WTC11 (cell line): ENCODE results near the gene ZGLP1. TPM values are rescaled to one million over a fixed set of nuclear protein-coding genes. Genes with fewer than 3 reads are reported as not detected.
A peak's percentile ranks its signal among the peaks of the same experiment; 100 is the strongest.

Experiments
- ATAC-seq: fragments of 200-7000 bp; cut with Tn5 transposase; 2 replicates; pipeline ENCODE4 v1.10.0; 2021; ENCODE audit warnings: mild to moderate bottlenecking, moderate library complexity
- CTCF ChIA-PET: fragments of 300-600 bp; sonication (Branson Sonifier 250); formaldehyde crosslinking; loops from one replicate; lab custom pipeline; 2021; ENCODE audit warnings: antibody characterized with exemption; lab: Charles Lee
- POLR2A ChIA-PET: fragments of 350-600 bp; sonication (Branson Sonifier 250); formaldehyde crosslinking; loops from one replicate; lab custom pipeline; 2021; ENCODE audit warnings: antibody characterized with exemption; lab: Charles Lee
- DNase-seq: peaks from one replicate; pipeline ENCODE4 v3.0.0; 2021; ENCODE audit warnings: low spot score
- H3K27ac Mint-ChIP-seq: 2 replicates; pipeline ENCODE4 v1.8.0; 2021; ENCODE audit warnings: mixed read lengths
- H3K27me3 Mint-ChIP-seq: 2 replicates; pipeline ENCODE4 v1.8.0; 2021; ENCODE audit warnings: low read depth, mild to moderate bottlenecking, moderate library complexity, mixed read lengths
- H3K36me3 Mint-ChIP-seq: 2 replicates; pipeline ENCODE4 v1.8.0; 2021; ENCODE audit warnings: mixed read lengths
- H3K4me1 Mint-ChIP-seq: 2 replicates; pipeline ENCODE4 v1.8.0; 2022; ENCODE audit warnings: mixed read lengths
- H3K4me3 Mint-ChIP-seq: 2 replicates; pipeline ENCODE4 v1.8.0; 2021; ENCODE audit warnings: mild to moderate bottlenecking, moderate library complexity, mixed read lengths
- H3K9me3 Mint-ChIP-seq: 2 replicates; pipeline ENCODE4 v1.8.0; 2021; ENCODE audit warnings: mixed read lengths
- AFF4 ChIP-seq: sonication (generic); formaldehyde crosslinking; IDR thresholded peaks from 2 replicates; pipeline ENCODE4 v1.8.1; 2023; ENCODE audit warnings: mild to moderate bottlenecking, missing genetic modification reagents, borderline replicate concordance
- CTCF ChIP-seq: fragments of 200-600 bp; IDR thresholded peaks from 2 replicates; pipeline ENCODE4 v1.8.0; 2022; ENCODE audit warnings: antibody characterized with exemption
- FOXP1 ChIP-seq: sonication (generic); formaldehyde crosslinking; IDR thresholded peaks from 2 replicates; pipeline ENCODE4 v1.8.0; 2022; ENCODE audit warnings: missing genetic modification reagents, mild to moderate bottlenecking, moderate library complexity, borderline replicate concordance
- FOXP4 ChIP-seq: sonication (generic); formaldehyde crosslinking; IDR thresholded peaks from 2 replicates; pipeline ENCODE4 v1.8.0; 2022; ENCODE audit warnings: mild to moderate bottlenecking, missing genetic modification reagents
- GRHL2 ChIP-seq: fragments of 250-450 bp; sonication (Bioruptor Pico); IDR thresholded peaks from 2 replicates; pipeline ENCODE4 v1.8.0; 2022; ENCODE audit warnings: mild to moderate bottlenecking, moderate library complexity; ENCODE audit not compliant: insufficient replicate concordance, severe bottlenecking
- HMGA2 ChIP-seq: fragments of 250-450 bp; sonication (Bioruptor Pico); IDR thresholded peaks from 2 replicates; pipeline ENCODE4 v1.4.0; 2021; ENCODE audit warnings: mild to moderate bottlenecking, moderate library complexity
- MXD4 ChIP-seq: fragments of 250-450 bp; sonication (Bioruptor Pico); IDR thresholded peaks from 2 replicates; pipeline ENCODE4 v1.8.0; 2021; ENCODE audit warnings: mild to moderate bottlenecking, moderate library complexity, borderline replicate concordance
- MYBL2 ChIP-seq: sonication (generic); formaldehyde crosslinking; IDR thresholded peaks from 2 replicates; pipeline ENCODE4 v1.8.1; 2023; ENCODE audit warnings: mild to moderate bottlenecking, moderate library complexity, missing genetic modification reagents
- NR1H2 ChIP-seq: sonication (generic); formaldehyde crosslinking; IDR thresholded peaks from 2 replicates; pipeline ENCODE4 v1.9.0; 2021; ENCODE audit warnings: mild to moderate bottlenecking, moderate library complexity, missing genetic modification reagents
- PRRX2 ChIP-seq: fragments of 250-450 bp; sonication (Bioruptor Pico); IDR thresholded peaks from 2 replicates; pipeline ENCODE4 v1.8.0; 2021; ENCODE audit warnings: mild to moderate bottlenecking
- RELA ChIP-seq: sonication (generic); formaldehyde crosslinking; IDR thresholded peaks from 2 replicates; pipeline ENCODE4 v1.8.1; 2022; ENCODE audit warnings: missing genetic modification reagents, mild to moderate bottlenecking, borderline replicate concordance
- RORB ChIP-seq: fragments of 250-450 bp; sonication (Bioruptor Pico); IDR thresholded peaks from 2 replicates; pipeline ENCODE4 v1.9.0; 2021; ENCODE audit warnings: mild to moderate bottlenecking
- SMAD3 ChIP-seq: sonication (generic); formaldehyde crosslinking; IDR thresholded peaks from 2 replicates; pipeline ENCODE4 v1.8.0; 2022; ENCODE audit warnings: missing genetic modification reagents, mild to moderate bottlenecking, borderline replicate concordance
- TP53 ChIP-seq: sonication (generic); formaldehyde crosslinking; IDR thresholded peaks from 2 replicates; pipeline ENCODE4 v1.8.1; 2023; ENCODE audit warnings: mild to moderate bottlenecking, missing genetic modification reagents
- USF1 ChIP-seq: sonication (generic); formaldehyde crosslinking; IDR thresholded peaks from 2 replicates; pipeline ENCODE4 v1.8.0; 2022; ENCODE audit warnings: mild to moderate bottlenecking, missing genetic modification reagents
- ZBTB21 ChIP-seq: sonication (generic); formaldehyde crosslinking; IDR thresholded peaks from 2 replicates; pipeline ENCODE4 v1.8.1; 2023; ENCODE audit warnings: mild to moderate bottlenecking, missing genetic modification reagents, borderline replicate concordance
- ZBTB43 ChIP-seq: sonication (generic); formaldehyde crosslinking; IDR thresholded peaks from 2 replicates; pipeline ENCODE4 v1.8.1; 2023; ENCODE audit warnings: mild to moderate bottlenecking, missing genetic modification reagents
- ZNF121 ChIP-seq: sonication (generic); formaldehyde crosslinking; IDR thresholded peaks from 2 replicates; pipeline ENCODE4 v1.8.0; 2023; ENCODE audit warnings: missing genetic modification reagents
- ZNF423 ChIP-seq: fragments of 250-450 bp; sonication (Bioruptor Pico); IDR thresholded peaks from 2 replicates; pipeline ENCODE4 v2.1.2; 2022; ENCODE audit warnings: mild to moderate bottlenecking, moderate library complexity
- ZNF425 ChIP-seq: fragments of 250-450 bp; sonication (Bioruptor Pico); conservative IDR thresholded peaks from 2 replicates; pipeline ENCODE4 v1.9.0; 2021; ENCODE audit warnings: mild to moderate bottlenecking
- total RNA-seq: library from RNA; stranded (reverse); gene quantifications from 3 replicates; pipeline ENCODE4 v1.2.3, GENCODE V29; 2021

Gene ZGLP1
- total RNA-seq, 1 experiment from 2014 or later, result 5.9 TPM

GRCh38 chr19:10343495-10343894 is 33.9 kb upstream of the ZGLP1 start:
- no peaks in the 10 kb centered on the region for H3K27me3 Mint-ChIP-seq
- DNase-seq (no peak), ATAC-seq (no peak)
- ChIA-PET CTCF (interaction anchor here (0.6 to 1.7 kb wide), 5 partner anchors 10 to 496 kb away, joined by 3 to 11 read pairs (median 3); partner anchors contain the start of genes QTRT1 and RAVER1), POLR2A (interaction anchor here (1.0 kb wide), 1 partner anchor 9 kb away, joined by 6 read pairs; no protein-coding TSS in a partner anchor)
- no peaks in the 10 kb centered on the region for H3K9me3 Mint-ChIP-seq
- no peak overlapping the region for H3K4me3 Mint-ChIP-seq
- H3K27ac Mint-ChIP-seq, result no peak overlapping the region
- H3K36me3 Mint-ChIP-seq, result no peaks in the 10 kb centered on the region
- H3K4me1 Mint-ChIP-seq, result peaks cover 21% of the 10 kb centered on the region
- TF ChIP-seq ZNF423 (no peak), MXD4 (CRISPR knock-in tag) (no peak), ZBTB43 (no peak), USF1 (CRISPR knock-in tag) (no peak), FOXP1 (CRISPR knock-in tag) (no peak), GRHL2 (CRISPR knock-in tag) (no peak), FOXP4 (CRISPR knock-in tag) (no peak), SMAD3 (CRISPR knock-in tag) (no peak), NR1H2 (CRISPR knock-in tag) (no peak), HMGA2 (CRISPR knock-in tag) (no peak), TP53 (CRISPR knock-in tag) (no peak)

GRCh38 chr19:10339977-10340376 is 30.4 kb upstream of the ZGLP1 start:
- ATAC-seq (no peak), DNase-seq (no peak)
- TF ChIP-seq ZBTB21 (no peak), ZNF121 (peak; percentile 99)
- ChIA-PET CTCF (interaction anchor here (1.1 to 1.5 kb wide), 2 partner anchors 40 to 48 kb away, joined by 3 to 4 read pairs; partner anchors contain the start of gene TYK2), POLR2A (interaction anchor here (0.6 to 0.9 kb wide), 3 partner anchors 44 to 212 kb away, joined by 3 read pairs; no protein-coding TSS in a partner anchor)
- peak overlapping the region; percentile 63; the same call in 1 of the 2 replicates for H3K27ac Mint-ChIP-seq
- H3K4me3 Mint-ChIP-seq, result no peak overlapping the region
- H3K27me3 Mint-ChIP-seq, result peaks cover 5% of the 10 kb centered on the region; the same call in 1 of the 2 replicates
- no peaks in the 10 kb centered on the region; the same call in 1 of the 2 replicates for H3K36me3 Mint-ChIP-seq
- H3K9me3 Mint-ChIP-seq, result no peaks in the 10 kb centered on the region
- peaks cover 25% of the 10 kb centered on the region for H3K4me1 Mint-ChIP-seq

GRCh38 chr19:10339380-10339960 is 29.9 kb upstream of the ZGLP1 start, which contains the start of gene ICAM3:
Gene ICAM3, minus strand, starts transcription at chr19:10339624. Its CDS starts 10 bp downstream, at chr19:10339614.
- no peak for DNase-seq
- Mint-ChIP-seq H3K27me3 (peaks cover 6% of the 10 kb centered on the region), H3K9me3 (no peaks in the 10 kb centered on the region), H3K4me3 (peak within 1 kb of the TSS; percentile 7; the same call in 1 of the 2 replicates), H3K36me3 (no peaks in the 10 kb centered on the region; the same call in 1 of the 2 replicates), H3K27ac (peak within 1 kb of the TSS; percentile 82), H3K4me1 (peaks cover 26% of the 10 kb centered on the region)
- ATAC-seq, result peak; percentile 16
- ChIA-PET POLR2A (interaction anchor here (0.6 to 0.9 kb wide), 2 partner anchors 44 to 211 kb away, joined by 3 read pairs; no protein-coding TSS in a partner anchor), CTCF (interaction anchor here (1.5 kb wide), 1 partner anchor 41 kb away, joined by 3 read pairs; the partner anchor contains the start of gene TYK2)
- no peak for TF ChIP-seq CTCF
- no peak for TF ChIP-seq PRRX2
- TF ChIP-seq RORB (CRISPR knock-in tag), result no peak
- no peak for TF ChIP-seq AFF4 (CRISPR knock-in tag)
- TF ChIP-seq ZNF425 (CRISPR knock-in tag), result no peak
- no peak for TF ChIP-seq ZNF423
- no peak for TF ChIP-seq RELA (CRISPR knock-in tag)
- no peak for TF ChIP-seq MYBL2
